BLaER1 (cell line): ENCODE data around the gene LEKR1.
"Not testable (repeated sequence)": the region's sequence is repeated elsewhere in the genome, so short reads cannot be mapped to it uniquely, and the experiment has no call there.

ENCODE experiments used
- H3K27ac ChIP-seq: shearing (Covaris generic); formaldehyde crosslinking; 2 replicates; pipeline ENCODE4 v1.8.1; 2022
- H3K27me3 ChIP-seq: shearing (Covaris generic); formaldehyde crosslinking; 2 replicates; pipeline ENCODE4 v1.8.1; 2022
- H3K36me3 ChIP-seq: shearing (Covaris generic); formaldehyde crosslinking; 2 replicates; pipeline ENCODE4 v1.8.1; 2022
- H3K4me1 ChIP-seq: shearing (Covaris generic); formaldehyde crosslinking; 2 replicates; pipeline ENCODE4 v1.8.1; 2022
- H3K4me2 ChIP-seq: shearing (Covaris generic); formaldehyde crosslinking; 2 replicates; pipeline ENCODE4 v1.8.1; 2022
- H3K4me3 ChIP-seq: shearing (Covaris generic); formaldehyde crosslinking; 2 replicates; pipeline ENCODE4 v1.8.1; 2022
- H3K9ac ChIP-seq: shearing (Covaris generic); formaldehyde crosslinking; 2 replicates; pipeline ENCODE4 v1.8.1; 2022
- H3K9me3 ChIP-seq: shearing (Covaris generic); formaldehyde crosslinking; 2 replicates; pipeline ENCODE4 v1.8.1; 2022
- H4K20me1 ChIP-seq: shearing (Covaris generic); formaldehyde crosslinking; 2 replicates; pipeline ENCODE4 v1.8.1; 2022
- Cebpa-rat ChIP-seq: shearing (Covaris generic); IDR thresholded peaks from 2 replicates; pipeline ENCODE4 v1.8.1; 2022

The LEKR1 gene

DNA sequence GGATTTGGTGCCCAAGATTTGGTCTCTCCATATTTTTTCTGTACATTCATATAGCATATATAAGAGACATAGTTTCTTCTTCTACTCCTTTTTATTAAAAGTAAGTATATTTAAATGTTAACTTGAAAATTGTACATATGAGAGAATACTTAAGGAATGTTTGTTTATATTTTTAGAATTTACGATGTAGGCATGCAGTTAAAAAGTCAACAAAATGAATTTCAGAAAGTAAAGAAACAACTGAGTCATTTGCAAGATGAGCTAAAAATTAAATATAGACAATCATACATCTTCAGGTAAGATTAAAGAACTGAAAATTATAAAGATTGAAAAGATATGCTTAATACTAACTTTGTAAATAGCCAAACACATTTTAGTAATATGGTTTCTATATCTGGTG lies 94.2 kb downstream of the LEKR1 start:
- no peak overlapping the region for H3K27ac ChIP-seq
- H3K36me3 ChIP-seq: no peaks in the 10 kb centered on the region
- no peak overlapping the region for H3K9ac ChIP-seq
- H3K4me3 ChIP-seq: no peak overlapping the region
- no peak for TF ChIP-seq Cebpa-rat
- no peaks in the 10 kb centered on the region for H4K20me1 ChIP-seq
- no peak overlapping the region for H3K4me2 ChIP-seq
- no peaks in the 10 kb centered on the region for H3K4me1 ChIP-seq
- no peaks in the 10 kb centered on the region for H3K9me3 ChIP-seq
- no peaks in the 10 kb centered on the region for H3K27me3 ChIP-seq

DNA sequence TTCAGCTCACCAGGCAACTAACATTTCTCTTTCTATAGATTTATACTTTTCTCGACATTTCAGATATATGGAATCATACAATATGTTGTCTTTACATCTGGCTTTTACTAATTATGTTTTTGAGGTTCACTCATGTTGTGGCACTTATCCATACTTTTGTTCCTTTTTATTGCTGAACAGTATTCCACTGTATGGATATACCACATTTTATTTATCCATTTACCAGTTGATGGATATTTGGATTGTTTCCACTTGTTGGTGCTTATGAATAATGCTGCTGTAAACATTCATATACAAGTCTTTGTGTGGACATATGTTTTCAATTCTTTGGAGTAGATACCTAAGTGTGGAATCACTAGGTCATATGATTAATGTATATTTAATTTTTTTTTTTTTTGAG lies 97.2 kb downstream of the LEKR1 start:
- no peaks in the 10 kb centered on the region for H3K36me3 ChIP-seq
- H4K20me1 ChIP-seq: no peaks in the 10 kb centered on the region
- no peak for TF ChIP-seq Cebpa-rat
- H3K4me1 ChIP-seq: no peaks in the 10 kb centered on the region
- no peak overlapping the region for H3K4me2 ChIP-seq
- H3K27ac ChIP-seq: no peak overlapping the region
- H3K27me3 ChIP-seq: no peaks in the 10 kb centered on the region
- no peak overlapping the region for H3K9ac ChIP-seq
- H3K9me3 ChIP-seq: no peaks in the 10 kb centered on the region
- no peak overlapping the region for H3K4me3 ChIP-seq

DNA sequence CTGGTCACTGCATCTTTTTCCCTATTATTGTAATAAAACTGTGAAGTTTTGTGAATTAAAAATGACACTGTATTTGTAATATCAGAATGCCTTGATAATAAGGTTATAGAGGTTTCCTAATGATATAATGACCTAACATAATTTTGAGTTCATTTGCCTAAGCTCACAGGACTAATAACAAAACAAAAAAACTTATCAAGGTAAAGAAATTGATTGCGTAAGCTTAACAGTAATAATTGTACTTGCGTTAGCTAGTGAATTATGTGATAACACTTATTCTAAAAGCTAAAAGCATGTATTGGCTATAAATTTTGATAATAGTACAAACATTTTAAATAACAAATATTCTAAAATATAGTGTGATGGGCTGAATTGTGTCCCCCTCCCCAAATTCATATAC lies 112.6 kb downstream of the LEKR1 start:
- Histone ChIP-seq H3K9me3 (no peaks in the 10 kb centered on the region), H3K27me3 (no peaks in the 10 kb centered on the region)

DNA sequence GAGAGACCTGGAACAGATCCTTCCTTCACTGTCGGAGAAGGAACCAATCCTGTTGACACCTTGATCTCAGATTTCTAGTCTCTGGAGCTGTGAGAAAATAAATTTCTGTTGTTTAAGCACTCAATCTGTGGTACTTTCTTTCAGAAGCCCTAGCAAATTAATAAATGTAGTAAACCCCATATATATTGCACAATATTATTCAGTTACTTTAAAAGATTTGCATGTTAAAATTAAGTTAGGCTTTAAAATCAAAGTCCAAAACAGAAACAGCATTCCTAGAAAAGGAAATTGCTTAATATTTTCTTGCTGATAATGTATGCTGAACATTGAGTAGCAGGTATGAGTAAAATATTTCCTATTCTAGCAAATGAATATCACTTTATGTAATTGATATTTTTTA lies 113.2 kb downstream of the LEKR1 start:
- Histone ChIP-seq H3K9ac (no peak overlapping the region), H3K36me3 (no peaks in the 10 kb centered on the region), H3K4me2 (no peak overlapping the region), H3K4me3 (no peak overlapping the region), H3K9me3 (no peaks in the 10 kb centered on the region), H4K20me1 (no peaks in the 10 kb centered on the region), H3K27me3 (no peaks in the 10 kb centered on the region), H3K4me1 (no peaks in the 10 kb centered on the region), H3K27ac (no peak overlapping the region)
- TF ChIP-seq Cebpa-rat: no peak

More for the DNA sequence above, 112.6 kb downstream of the LEKR1 start:
- no peaks in the 10 kb centered on the region for H3K4me1 ChIP-seq
- TF ChIP-seq Cebpa-rat: no peak
- no peak overlapping the region for H3K27ac ChIP-seq
- H3K9ac ChIP-seq: no peak overlapping the region
- no peak overlapping the region for H3K4me2 ChIP-seq
- no peaks in the 10 kb centered on the region for H4K20me1 ChIP-seq
- no peaks in the 10 kb centered on the region for H3K36me3 ChIP-seq
- no peak overlapping the region for H3K4me3 ChIP-seq

DNA sequence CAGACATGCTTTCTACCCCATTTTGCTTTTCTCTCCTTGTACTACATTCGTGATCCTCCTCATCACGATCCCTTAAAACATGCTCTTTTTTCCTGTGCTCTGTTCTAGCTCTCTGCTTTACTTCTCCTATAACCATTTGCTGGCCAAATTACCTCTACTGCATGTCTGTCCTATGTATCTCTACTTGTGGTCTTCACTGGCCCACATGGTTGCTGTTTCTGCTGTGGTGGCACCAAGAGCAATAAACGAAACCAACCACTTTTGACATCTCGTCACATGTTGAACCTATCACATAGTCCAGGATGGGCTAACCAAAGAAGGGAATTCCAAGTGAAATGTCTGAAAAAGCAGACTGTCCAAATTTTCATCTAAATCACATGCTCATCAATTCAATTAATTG lies 115.2 kb downstream of the LEKR1 start:
- Histone ChIP-seq H3K4me1 (no peaks in the 10 kb centered on the region), H4K20me1 (no peaks in the 10 kb centered on the region), H3K4me3 (no peak overlapping the region), H3K4me2 (no peak overlapping the region), H3K9ac (no peak overlapping the region), H3K27ac (no peak overlapping the region), H3K27me3 (no peaks in the 10 kb centered on the region), H3K36me3 (no peaks in the 10 kb centered on the region), H3K9me3 (no peaks in the 10 kb centered on the region)
- no peak for TF ChIP-seq Cebpa-rat

DNA sequence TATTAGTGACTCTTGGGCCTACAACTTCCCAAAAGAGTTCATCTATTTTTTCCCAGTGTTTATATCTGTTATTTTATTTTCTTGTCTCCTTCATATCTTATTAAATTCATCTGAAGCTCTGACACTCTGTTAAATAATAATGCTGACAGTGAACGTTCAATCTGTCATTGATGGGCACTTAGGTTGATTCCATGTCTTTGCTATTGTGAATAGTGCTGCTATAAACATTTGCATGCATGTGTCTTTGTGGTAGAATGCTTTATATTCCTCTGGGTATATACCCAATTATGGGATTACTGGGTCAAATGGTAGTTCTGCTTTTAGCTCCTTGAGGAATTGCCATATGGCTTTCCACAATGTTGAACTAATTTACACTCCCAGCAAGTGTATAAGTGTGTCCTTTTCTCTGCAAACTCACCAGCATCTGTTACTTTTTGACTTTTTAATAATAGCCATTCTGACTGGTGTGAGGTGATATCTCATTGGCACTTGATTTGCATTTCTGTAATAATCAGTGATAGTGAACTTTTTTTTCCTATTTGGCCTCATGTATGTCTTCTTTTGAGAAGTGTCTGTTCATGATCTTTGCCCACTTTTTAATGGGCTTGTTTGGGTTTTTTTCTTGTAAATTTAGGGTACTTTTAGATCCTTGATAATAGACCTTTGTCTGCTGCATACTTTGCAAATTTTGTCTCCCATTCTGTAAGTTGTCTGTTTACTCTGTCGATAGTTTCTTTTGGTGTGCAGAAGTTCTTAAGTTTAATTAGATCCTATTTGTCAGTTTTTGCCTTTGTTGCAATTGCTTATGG lies 122.5 kb downstream of the LEKR1 start:
- H3K4me3 ChIP-seq: no peak overlapping the region
- H3K9ac ChIP-seq: no peak overlapping the region
- no peaks in the 10 kb centered on the region for H3K9me3 ChIP-seq
- no peaks in the 10 kb centered on the region for H3K4me1 ChIP-seq
- no peaks in the 10 kb centered on the region for H4K20me1 ChIP-seq
- no peaks in the 10 kb centered on the region for H3K36me3 ChIP-seq
- no peak overlapping the region for H3K4me2 ChIP-seq
- no peak for TF ChIP-seq Cebpa-rat
- H3K27ac ChIP-seq: no peak overlapping the region
- H3K27me3 ChIP-seq: no peaks in the 10 kb centered on the region

DNA sequence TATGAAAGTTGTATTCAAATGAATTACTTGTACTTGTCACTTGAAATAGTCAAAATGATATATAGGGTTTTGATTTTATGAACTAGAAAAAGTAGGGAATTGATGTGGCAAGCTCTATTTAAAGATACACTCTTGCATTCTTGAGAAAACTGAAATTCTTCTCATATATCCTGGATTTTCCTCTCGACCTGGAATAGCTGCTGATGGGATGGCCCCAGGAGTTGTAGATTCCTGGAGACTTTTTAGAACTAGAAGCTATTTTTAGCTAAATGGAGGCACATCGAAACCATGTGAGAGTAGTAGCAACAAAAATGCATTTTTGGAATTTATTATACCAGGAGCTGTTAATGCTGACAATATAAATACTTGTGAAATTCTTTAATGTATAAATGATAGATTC lies 125.9 kb downstream of the LEKR1 start:
- Histone ChIP-seq H3K4me1 (no peaks in the 10 kb centered on the region), H3K9ac (no peak overlapping the region), H3K27ac (no peak overlapping the region), H3K4me3 (no peak overlapping the region), H3K36me3 (no peaks in the 10 kb centered on the region), H3K4me2 (no peak overlapping the region), H3K9me3 (no peaks in the 10 kb centered on the region), H4K20me1 (no peaks in the 10 kb centered on the region), H3K27me3 (no peaks in the 10 kb centered on the region)
- no peak for TF ChIP-seq Cebpa-rat

DNA sequence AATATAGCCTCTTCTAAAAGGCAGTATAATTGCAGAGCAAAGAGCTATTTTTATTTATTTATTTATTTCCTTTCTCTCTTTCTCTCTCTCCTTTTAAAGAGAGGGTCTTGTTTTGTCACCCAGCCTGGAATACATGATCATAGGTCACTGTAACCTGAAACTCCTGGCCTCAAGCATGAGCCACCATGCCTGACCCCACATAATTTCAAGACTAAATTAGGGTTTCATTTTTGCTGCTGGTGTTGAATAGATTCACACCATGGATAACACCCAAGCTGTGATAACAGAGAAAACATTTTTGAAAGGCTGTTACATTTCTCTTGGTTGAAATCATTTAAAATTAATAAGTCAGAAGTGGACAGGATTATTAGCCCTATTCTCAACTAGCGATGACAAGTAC lies 131.6 kb downstream of the LEKR1 start:
- Histone ChIP-seq H3K4me2 (no peak overlapping the region), H3K4me1 (no peaks in the 10 kb centered on the region), H3K36me3 (no peaks in the 10 kb centered on the region), H3K9me3 (no peaks in the 10 kb centered on the region), H3K9ac (no peak overlapping the region), H3K27me3 (no peaks in the 10 kb centered on the region), H4K20me1 (no peaks in the 10 kb centered on the region), H3K4me3 (no peak overlapping the region), H3K27ac (no peak overlapping the region)
- TF ChIP-seq Cebpa-rat: no peak

DNA sequence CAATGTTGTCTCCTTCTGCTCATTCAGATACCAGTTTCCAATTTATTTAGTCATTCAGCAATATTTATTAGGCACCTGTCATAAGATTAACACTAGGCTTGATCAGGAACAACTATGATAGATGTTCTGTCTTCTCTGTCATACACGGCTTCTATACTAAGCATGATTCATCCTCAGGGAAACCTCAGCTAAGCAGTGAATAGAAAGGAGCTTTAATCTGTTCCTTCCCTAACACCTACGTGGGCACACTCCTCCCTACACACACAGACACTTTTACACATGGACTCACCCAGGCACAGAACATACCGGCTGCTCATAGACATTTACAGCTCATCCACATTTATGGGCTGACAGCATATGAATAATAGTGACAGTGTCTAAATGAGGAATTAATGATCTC lies 136.9 kb downstream of the LEKR1 start:
- TF ChIP-seq Cebpa-rat: no peak
- no peak overlapping the region for H3K9ac ChIP-seq
- no peak overlapping the region for H3K4me3 ChIP-seq
- H3K4me2 ChIP-seq: no peak overlapping the region
- peaks cover 7% of the 10 kb centered on the region; the same call in 1 of the 2 replicates for H3K9me3 ChIP-seq
- no peaks in the 10 kb centered on the region for H3K27me3 ChIP-seq
- no peak overlapping the region for H3K27ac ChIP-seq
- H3K36me3 ChIP-seq: no peaks in the 10 kb centered on the region
- H4K20me1 ChIP-seq: no peaks in the 10 kb centered on the region
- no peaks in the 10 kb centered on the region for H3K4me1 ChIP-seq

DNA sequence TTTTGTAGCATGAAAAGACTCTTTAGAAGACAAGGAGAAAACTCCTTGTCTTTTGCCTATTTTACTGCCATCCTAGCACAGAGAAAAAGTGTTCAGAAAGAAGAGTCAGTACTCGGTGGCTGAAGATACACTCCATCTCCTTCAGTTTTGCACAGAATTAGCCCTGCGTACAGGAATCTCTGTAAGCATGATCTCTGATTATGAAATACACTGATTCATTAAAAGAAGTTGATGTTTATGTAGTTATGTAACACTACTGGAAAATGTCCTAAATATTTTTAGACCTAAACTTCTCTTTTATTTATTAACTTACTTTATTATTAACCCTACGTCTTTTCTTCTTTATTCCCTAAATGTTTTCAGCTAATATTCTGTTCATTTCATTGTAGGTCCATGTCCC lies 138.4 kb downstream of the LEKR1 start:
- Histone ChIP-seq H4K20me1 (no peaks in the 10 kb centered on the region), H3K4me3 (no peak overlapping the region), H3K4me1 (no peaks in the 10 kb centered on the region), H3K4me2 (no peak overlapping the region), H3K9ac (no peak overlapping the region), H3K9me3 (peaks cover 7% of the 10 kb centered on the region; the same call in 1 of the 2 replicates), H3K27me3 (no peaks in the 10 kb centered on the region), H3K36me3 (no peaks in the 10 kb centered on the region), H3K27ac (no peak overlapping the region)
- no peak for TF ChIP-seq Cebpa-rat

DNA sequence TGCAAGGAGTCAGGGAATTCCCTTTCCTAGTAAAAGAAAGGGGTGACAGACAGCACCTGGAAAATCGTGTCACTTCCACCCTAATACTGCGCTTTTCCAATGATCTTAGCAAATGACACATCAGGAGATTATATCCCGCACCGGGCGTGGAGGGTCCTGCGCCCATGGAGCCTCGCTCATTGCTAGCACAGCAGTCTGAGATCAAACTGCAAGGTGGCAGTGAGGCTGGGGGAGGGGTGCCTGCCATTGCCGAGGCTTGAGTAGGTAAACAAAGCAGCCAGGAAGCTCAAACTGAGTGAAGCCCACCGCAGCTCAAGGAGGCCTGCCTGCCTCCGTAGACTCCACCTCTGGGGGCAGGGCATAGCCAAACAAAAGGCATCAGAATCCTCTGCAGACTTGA lies 140.2 kb downstream of the LEKR1 start:
- not testable (repeated sequence) for H3K36me3 ChIP-seq, H3K27me3 ChIP-seq, H3K9ac ChIP-seq, H3K4me1 ChIP-seq, H3K4me3 ChIP-seq, H3K27ac ChIP-seq, H3K4me2 ChIP-seq, H4K20me1 ChIP-seq, H3K9me3 ChIP-seq
